ENCODE measurements around the gene MBD2. TPM values are rescaled to one million over a fixed set of nuclear protein-coding genes. Genes with fewer than 3 reads are reported as not detected.

MBD2 gene
- total RNA-seq, 1 experiment from 2014 or later = 37.0 TPM

DNA sequence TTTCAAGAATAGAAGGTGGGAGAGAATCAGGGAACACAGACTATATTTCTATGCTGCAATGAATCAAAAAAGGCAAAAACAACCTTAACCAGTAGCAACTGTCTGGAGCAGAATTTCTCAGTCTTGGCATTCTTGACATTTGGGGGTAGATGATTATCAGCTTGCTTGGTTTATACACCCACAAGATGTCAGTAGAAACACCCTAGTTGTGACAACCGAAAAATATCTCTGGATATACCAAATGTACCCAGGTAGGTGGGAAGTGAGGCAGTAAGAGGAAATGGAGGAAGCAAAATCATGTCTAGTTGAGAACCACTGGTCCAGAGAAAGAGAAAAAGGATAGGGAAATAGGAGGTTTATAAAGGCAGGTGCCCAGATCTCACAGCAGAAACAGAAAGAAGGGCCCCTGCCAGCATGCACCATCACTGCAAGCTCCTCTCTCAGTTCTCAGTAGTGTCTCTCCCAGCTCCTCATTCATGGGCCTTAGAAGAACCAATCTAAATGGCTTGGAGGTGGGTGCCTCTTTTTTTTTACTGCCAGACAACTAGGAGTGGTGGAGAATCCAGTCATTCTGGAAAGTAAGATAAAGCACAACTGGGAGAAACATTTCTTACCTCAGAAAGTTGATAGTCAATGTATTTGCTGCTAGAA lies 50.4 kb downstream of the MBD2 start:
- no TSS peak for BruUV-seq (replicated peaks)
- H3K36me3 ChIP-seq (ENCODE audit: low read depth, low read length) = 0 out of 2 replicates have a peak, but pooled peaks cover 9% of the 10 kb centered on the region
- DNase-seq = no peak
- H2AFZ ChIP-seq (ENCODE audit: low read length) = no peak overlapping the region
- peaks cover 11% of the 10 kb centered on the region; the same call in 1 of the 2 replicates for H3K79me2 ChIP-seq (ENCODE audit: low read length)
- H3K27ac ChIP-seq (ENCODE audit: low read length) = no peak overlapping the region
- no peak overlapping the region for H3K4me2 ChIP-seq (ENCODE audit: low read length)
- TF ChIP-seq EZH2 (IDR thresholded peaks at IDR 0.05; ENCODE audit: low read length, unreplicated experiment) = no peak
- TF ChIP-seq, protein P1, sequence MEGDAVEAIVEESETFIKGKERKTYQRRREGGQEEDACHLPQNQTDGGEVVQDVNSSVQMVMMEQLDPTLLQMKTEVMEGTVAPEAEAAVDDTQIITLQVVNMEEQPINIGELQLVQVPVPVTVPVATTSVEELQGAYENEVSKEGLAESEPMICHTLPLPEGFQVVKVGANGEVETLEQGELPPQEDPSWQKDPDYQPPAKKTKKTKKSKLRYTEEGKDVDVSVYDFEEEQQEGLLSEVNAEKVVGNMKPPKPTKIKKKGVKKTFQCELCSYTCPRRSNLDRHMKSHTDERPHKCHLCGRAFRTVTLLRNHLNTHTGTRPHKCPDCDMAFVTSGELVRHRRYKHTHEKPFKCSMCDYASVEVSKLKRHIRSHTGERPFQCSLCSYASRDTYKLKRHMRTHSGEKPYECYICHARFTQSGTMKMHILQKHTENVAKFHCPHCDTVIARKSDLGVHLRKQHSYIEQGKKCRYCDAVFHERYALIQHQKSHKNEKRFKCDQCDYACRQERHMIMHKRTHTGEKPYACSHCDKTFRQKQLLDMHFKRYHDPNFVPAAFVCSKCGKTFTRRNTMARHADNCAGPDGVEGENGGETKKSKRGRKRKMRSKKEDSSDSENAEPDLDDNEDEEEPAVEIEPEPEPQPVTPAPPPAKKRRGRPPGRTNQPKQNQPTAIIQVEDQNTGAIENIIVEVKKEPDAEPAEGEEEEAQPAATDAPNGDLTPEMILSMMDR (conservative IDR thresholded peaks at IDR 0.05; ENCODE audit: low read depth, low read length) = no peak
- TF ChIP-seq EZH2phosphoT487 (IDR thresholded peaks at IDR 0.05; ENCODE audit: borderline replicate concordance, low read length) = no peak
- H3F3A ChIP-seq (ENCODE audit: low read length, unreplicated experiment) = no peaks in the 10 kb centered on the region
- ATAC-seq = no peak
- no peak overlapping the region for H3K4me3 ChIP-seq (ENCODE audit: low read length)
- H3K9me2 ChIP-seq (replicated peaks; ENCODE audit: low read length) = no peaks in the 10 kb centered on the region
- intact Hi-C loops (cut with micrococcal nuclease) = loop anchor here (10.0 kb wide), 1 partner anchor 101 kb away; no protein-coding TSS in a partner anchor
- H3K9ac ChIP-seq (ENCODE audit: low read length) = no peak overlapping the region
- ChIA-PET POLR2A (ENCODE audit: unreplicated experiment) (no interaction called here), CTCF (no interaction called here)
- H3K9me3 ChIP-seq (ENCODE audit: low read length) = no peaks in the 10 kb centered on the region
- H4K20me1 ChIP-seq (ENCODE audit: low read length) = no peaks in the 10 kb centered on the region
- no peaks in the 10 kb centered on the region for H3K4me1 ChIP-seq (ENCODE audit: insufficient read depth, low read length)
- no peaks in the 10 kb centered on the region for H3K27me3 ChIP-seq (ENCODE audit: low read length)

DNA sequence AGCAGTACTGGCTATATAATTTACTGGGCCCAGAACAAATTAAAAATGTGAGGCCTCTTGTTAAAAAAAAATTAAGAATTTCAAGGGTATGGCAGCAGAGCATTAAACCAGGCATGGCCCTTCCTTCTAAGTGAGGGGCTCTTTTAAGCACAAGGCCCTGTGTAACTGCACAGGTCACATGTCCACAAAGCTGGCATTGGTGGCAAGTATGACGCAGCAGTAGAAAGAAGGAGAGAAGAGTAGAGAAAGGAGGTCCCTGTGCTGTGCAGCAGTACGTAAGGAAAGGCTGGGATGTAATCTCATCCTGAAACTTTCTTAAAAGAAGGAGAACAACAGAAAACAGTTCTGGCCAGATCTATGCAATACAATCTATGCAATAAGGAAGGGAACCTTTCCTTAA lies 51.2 kb downstream of the MBD2 start:
- no peak overlapping the region for H3K9ac ChIP-seq (ENCODE audit: low read length)
- no TSS peak for BruUV-seq (replicated peaks)
- ChIA-PET CTCF (no interaction called here), POLR2A (ENCODE audit: unreplicated experiment) (no interaction called here)
- intact Hi-C loops (cut with micrococcal nuclease) = loop anchor here (10.0 kb wide), 1 partner anchor 102 kb away; no protein-coding TSS in a partner anchor
- H3F3A ChIP-seq (ENCODE audit: low read length, unreplicated experiment) = no peaks in the 10 kb centered on the region
- TF ChIP-seq, protein P1 (conservative IDR thresholded peaks at IDR 0.05; ENCODE audit: low read depth, low read length) = no peak
- TF ChIP-seq EZH2 (IDR thresholded peaks at IDR 0.05; ENCODE audit: low read length, unreplicated experiment) (no peak), EZH2phosphoT487 (IDR thresholded peaks at IDR 0.05; ENCODE audit: borderline replicate concordance, low read length) (no peak)
- DNase-seq = no peak
- H3K9me3 ChIP-seq (ENCODE audit: low read length) = no peaks in the 10 kb centered on the region
- no peak overlapping the region for H3K27ac ChIP-seq (ENCODE audit: low read length)
- no peak for ATAC-seq
- H3K36me3 ChIP-seq (ENCODE audit: low read depth, low read length) = 0 out of 2 replicates have a peak, but pooled peaks cover 9% of the 10 kb centered on the region
- no peaks in the 10 kb centered on the region for H4K20me1 ChIP-seq (ENCODE audit: low read length)
- H3K27me3 ChIP-seq (ENCODE audit: low read length) = no peaks in the 10 kb centered on the region
- no peaks in the 10 kb centered on the region for H3K9me2 ChIP-seq (replicated peaks; ENCODE audit: low read length)
- no peak overlapping the region for H3K4me2 ChIP-seq (ENCODE audit: low read length)
- H3K4me1 ChIP-seq (ENCODE audit: insufficient read depth, low read length) = no peaks in the 10 kb centered on the region
- H3K79me2 ChIP-seq (ENCODE audit: low read length) = peaks cover 11% of the 10 kb centered on the region; the same call in 1 of the 2 replicates
- H2AFZ ChIP-seq (ENCODE audit: low read length) = no peak overlapping the region
- H3K4me3 ChIP-seq (ENCODE audit: low read length) = no peak overlapping the region
